Measurements from ENCODE around the gene TRIM27. TPM values are rescaled to one million over a fixed set of nuclear protein-coding genes. Genes with fewer than 3 reads are reported as not detected.

The TRIM27 gene
- total RNA-seq, 1 donor from 2014 or later, result 91.8 TPM

DNA sequence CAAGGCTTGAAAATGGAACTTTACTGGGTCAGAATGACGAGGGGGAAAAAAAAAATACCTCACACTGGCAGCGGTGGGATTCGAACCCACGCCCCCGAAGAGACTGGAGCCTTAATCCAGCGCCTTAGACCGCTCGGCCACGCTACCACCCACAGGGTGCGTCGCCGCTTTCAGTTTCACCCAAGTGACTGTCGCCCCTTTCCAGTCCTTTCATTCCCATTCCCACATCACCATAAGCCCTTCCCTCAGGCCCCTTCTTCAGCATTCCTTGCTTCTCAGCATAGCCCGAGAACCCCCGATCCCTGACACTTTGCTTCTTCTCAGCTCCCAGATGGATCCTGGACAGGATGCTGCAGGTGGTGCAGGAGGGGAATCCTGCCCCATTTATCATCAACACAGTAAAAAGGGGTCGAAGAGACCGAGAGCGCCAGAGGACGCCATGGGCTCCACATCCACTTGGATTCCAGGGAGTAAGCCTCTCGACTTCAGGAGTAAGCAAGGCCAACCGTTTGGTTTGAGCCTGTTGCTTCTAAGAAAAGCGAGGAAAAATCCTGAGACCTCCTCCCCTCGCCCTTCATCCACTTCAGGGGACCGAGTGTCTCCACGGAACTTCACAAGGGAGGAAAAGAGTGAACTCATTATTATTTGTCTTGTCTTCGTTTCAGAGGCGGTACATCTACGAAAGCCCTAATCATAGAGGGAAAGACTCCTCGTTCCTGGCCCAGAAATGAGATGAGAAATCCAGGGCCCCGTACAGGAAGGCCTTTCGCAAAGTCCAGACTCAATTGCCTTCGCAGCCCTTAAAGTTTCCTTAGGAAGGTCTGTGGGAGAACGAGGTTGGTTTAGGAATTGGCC lies 20.0 kb upstream of the TRIM27 start:
- DNase-seq (ENCODE audit: low spot score, unreplicated experiment), result peak; percentile 39
- Mint-ChIP-seq H3K4me1 (ENCODE audit: low read depth) (peaks cover 17% of the 10 kb centered on the region), H3K4me3 (ENCODE audit: low read depth) (peak overlapping the region; percentile 75), H3K9me3 (ENCODE audit: low read depth) (no peaks in the 10 kb centered on the region), H3K27me3 (no peaks in the 10 kb centered on the region), H3K27ac (peak overlapping the region; percentile 98), H3K36me3 (ENCODE audit: insufficient read depth) (no peaks in the 10 kb centered on the region)
- TF ChIP-seq CTCF (IDR thresholded peaks at IDR 0.05; ENCODE audit: unreplicated experiment), result no peak

- TF ChIP-seq CTCF (IDR thresholded peaks at IDR 0.05; ENCODE audit: unreplicated experiment), result no peak
- Mint-ChIP-seq H3K4me3 (ENCODE audit: low read depth) (peak overlapping the region; percentile 75), H3K4me1 (ENCODE audit: low read depth) (peaks cover 17% of the 10 kb centered on the region), H3K9me3 (ENCODE audit: low read depth) (no peaks in the 10 kb centered on the region), H3K27ac (peak overlapping the region; percentile 98), H3K27me3 (no peaks in the 10 kb centered on the region), H3K36me3 (ENCODE audit: insufficient read depth) (no peaks in the 10 kb centered on the region)
- DNase-seq (ENCODE audit: low spot score, unreplicated experiment), result no peak
These were observed 19.4 kb upstream of the TRIM27 start for GRCh38 chr6:28943223-28943556.

DNA sequence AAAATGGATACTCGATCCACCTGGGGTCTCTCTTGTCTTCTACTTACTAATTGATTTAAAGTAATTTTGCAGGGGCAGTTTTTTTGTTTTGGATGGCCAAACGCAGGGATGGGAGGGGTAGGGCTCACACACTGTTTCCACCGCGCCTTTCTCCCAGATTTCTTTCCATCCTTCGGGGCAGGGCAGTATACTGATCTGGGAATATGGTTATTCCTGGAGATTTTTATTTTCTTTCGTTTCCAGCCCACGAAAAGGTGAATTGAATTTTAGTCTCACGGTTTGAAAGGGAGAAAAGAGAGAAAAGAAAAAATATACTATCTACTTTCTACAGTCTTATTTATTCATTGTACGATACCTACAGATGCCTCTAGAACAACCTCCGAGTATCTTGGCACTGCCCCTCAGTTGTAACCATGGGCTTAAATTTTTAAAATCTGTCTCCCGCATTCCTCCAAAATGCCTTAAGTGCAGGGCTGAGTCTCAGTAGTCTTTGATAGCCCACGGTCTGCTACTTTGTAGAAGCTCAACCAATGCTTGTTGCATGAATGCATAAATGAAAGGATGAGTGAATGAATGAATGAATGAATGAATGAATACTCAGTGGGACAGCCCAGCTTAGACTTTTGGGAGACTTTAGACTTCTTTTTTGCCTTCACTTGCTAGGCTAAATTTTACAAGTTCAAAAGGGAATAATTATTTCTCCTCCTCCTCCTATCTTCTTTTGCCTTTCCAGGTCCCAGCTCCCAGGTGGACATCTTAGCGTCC lies 18.1 kb upstream of the TRIM27 start:
- Mint-ChIP-seq H3K36me3 (ENCODE audit: insufficient read depth) (no peaks in the 10 kb centered on the region), H3K4me3 (ENCODE audit: low read depth) (peak overlapping the region; percentile 81), H3K27me3 (no peaks in the 10 kb centered on the region), H3K9me3 (ENCODE audit: low read depth) (no peaks in the 10 kb centered on the region), H3K27ac (peak overlapping the region; percentile 93), H3K4me1 (ENCODE audit: low read depth) (peaks cover 10% of the 10 kb centered on the region)
- no peak for DNase-seq (ENCODE audit: low spot score, unreplicated experiment)
- no peak for TF ChIP-seq CTCF (IDR thresholded peaks at IDR 0.05; ENCODE audit: unreplicated experiment)

- Mint-ChIP-seq H3K27ac (peak overlapping the region; percentile 93), H3K27me3 (no peaks in the 10 kb centered on the region), H3K36me3 (ENCODE audit: insufficient read depth) (no peaks in the 10 kb centered on the region), H3K9me3 (ENCODE audit: low read depth) (no peaks in the 10 kb centered on the region), H3K4me3 (ENCODE audit: low read depth) (peak overlapping the region; percentile 81), H3K4me1 (ENCODE audit: low read depth) (peaks cover 8% of the 10 kb centered on the region)
- TF ChIP-seq CTCF (IDR thresholded peaks at IDR 0.05; ENCODE audit: unreplicated experiment), result no peak
- peak; percentile 55 for DNase-seq (ENCODE audit: low spot score, unreplicated experiment)
These were observed 17.3 kb upstream of the TRIM27 start for GRCh38 chr6:28940858-28941683.
